Kidney (tissue), 14 donors: ENCODE data around the gene BFSP2. TPM values are rescaled to one million over a fixed set of nuclear protein-coding genes. Genes with fewer than 3 reads are reported as not detected.

ENCODE experiments used
- DNase-seq, 5 donors: peaks; one replicate each; pipeline ENCODE4 v3.0.0-alpha.2; 2013 to 2020
- FAIRE-seq: peaks from 2 replicates; lab custom pipeline; 2012; peaks lifted over from hg19 to GRCh38; lab: Jason Lieb, UNC
- H3K27ac ChIP-seq, 2 donors: one replicate each; pipeline ENCODE4 v1.7.0; 2013; ENCODE audit warnings: low read depth in 2 of 2, low read length in 2 of 2, inconsistent platforms in 1 of 2
- H3K27me3 ChIP-seq: one replicate; pipeline ENCODE4 v1.7.1; 2013; ENCODE audit warnings: low read length, inconsistent platforms; ENCODE audit not compliant: control insufficient read depth, insufficient read depth
- H3K36me3 ChIP-seq, 3 donors: one replicate each; pipeline versions ENCODE4 v1.7.0 to v1.7.1; 2013; ENCODE audit warnings: low read length in 3 of 3, control low read depth in 1 of 3, inconsistent platforms in 1 of 3; ENCODE audit not compliant: insufficient read depth in 3 of 3, control insufficient read depth in 2 of 3
- H3K4me1 ChIP-seq, 3 donors: one replicate each; pipeline versions ENCODE4 v1.7.0 to v1.7.1; 2013; ENCODE audit warnings: low read length in 3 of 3, inconsistent platforms in 1 of 3, low read depth in 1 of 3; ENCODE audit not compliant: control insufficient read depth in 2 of 3, insufficient read depth in 2 of 3
- H3K4me3 ChIP-seq, 3 donors: one replicate each; pipeline versions ENCODE4 v1.7.0 to v1.8.1; 2013; ENCODE audit warnings: low read length in 3 of 3, control low read depth in 1 of 3, inconsistent platforms in 1 of 3
- H3K9ac ChIP-seq, 3 donors: one replicate each; pipeline versions ENCODE4 v1.7.0 to v1.7.1; 2013; ENCODE audit warnings: low read length in 3 of 3, control low read depth in 1 of 3, inconsistent platforms in 1 of 3
- H3K9me3 ChIP-seq, 3 donors: one replicate each; pipeline versions ENCODE4 v1.7.0 to v1.7.1; 2013; ENCODE audit warnings: low read length in 3 of 3, control low read depth in 1 of 3, inconsistent platforms in 1 of 3; ENCODE audit not compliant: control insufficient read depth in 2 of 3, insufficient read depth in 1 of 3
- CTCF ChIP-seq: IDR thresholded peaks from 3 replicates; pipeline ENCODE4 v1.5.1; 2012; ENCODE audit warnings: mild to moderate bottlenecking, moderate library complexity, borderline replicate concordance; ENCODE audit not compliant: insufficient read depth; ENCODE audit errors: extremely low read depth
- intact Hi-C: fragments of 100-400 bp; cut with DNase I; formaldehyde crosslinking; loops from one replicate; pipeline ENCODE4 v1.11.1; 2022
- polyA plus RNA-seq: library from polyadenylated mRNA; stranded (reverse); fragments of 350-450 nt; fragmentation: Illumina TruSeq; extraction: RNeasy Lipid Tissue Mini Kit (QIAGEN cat#74804); gene quantifications from one replicate; pipeline ENCODE4 v1.2.3, GENCODE V29; 2014; ENCODE audit warnings: low read depth, low replicate concordance; ENCODE audit not compliant: insufficient read depth
- total RNA-seq: library from RNA; stranded (reverse); fragmentation: NEBNext Ultra II Directional; extraction: Animal tissue kit (Norgen Biotek cat#: 25700); gene quantifications from one replicate; pipeline ENCODE4 v1.2.1, GENCODE V29; 2021
- donor health status: control.
- donor health status: control.
- donor health status: control.
- donor health status: control.
- donor health status: control.
- donor health status: DM: yes; HTN: yes; CAD: no.
- donor health status: Normal renal cell carcinoma (clear cell type).

Gene BFSP2
- total and polyA plus RNA-seq, 2 donors from 2014 or later: 0.41 to 0.86 TPM

- Histone ChIP-seq H3K9ac (no peak overlapping the region), H3K4me3 (peak overlapping the region in 1 of 3 donors; percentile 25)
These were observed 106.5 kb downstream of the BFSP2 start for GRCh38 chr3:133506215-133506901.

GRCh38 chr3:133509488-133509887 is 109.6 kb downstream of the BFSP2 start:
- no peaks in the 10 kb centered on the region for H3K36me3 ChIP-seq
- H3K9ac ChIP-seq: no peak overlapping the region
- H3K4me1 ChIP-seq: peaks cover 0 to 2% (median 0%) of the 10 kb centered on the region in 3 donors
- H3K4me3 ChIP-seq: no peak overlapping the region
- DNase-seq (no peak), FAIRE-seq (no peak)
- intact Hi-C loops: no loop called here
- no peaks in the 10 kb centered on the region for H3K27me3 ChIP-seq
- H3K27ac ChIP-seq: no peak overlapping the region
- TF ChIP-seq CTCF: no peak
- H3K9me3 ChIP-seq: no peaks in the 10 kb centered on the region

More at GRCh38 chr3:133506215-133506901, 106.5 kb downstream of the BFSP2 start:
- H3K27ac ChIP-seq: no peak overlapping the region
- H3K27me3 ChIP-seq: no peaks in the 10 kb centered on the region
- H3K36me3 ChIP-seq: no peaks in the 10 kb centered on the region
- intact Hi-C loops: no loop called here
- no peak for TF ChIP-seq CTCF
- DNase-seq (peak in 2 of 5 donors; percentile 39 to 42), FAIRE-seq (no peak)
- H3K4me1 ChIP-seq: peaks cover 0 to 2% (median 0%) of the 10 kb centered on the region in 3 donors
- no peaks in the 10 kb centered on the region for H3K9me3 ChIP-seq

- Histone ChIP-seq H3K9ac (no peak overlapping the region), H3K27ac (no peak overlapping the region), H3K4me3 (no peak overlapping the region), H3K27me3 (no peaks in the 10 kb centered on the region), H3K9me3 (no peaks in the 10 kb centered on the region), H3K36me3 (no peaks in the 10 kb centered on the region), H3K4me1 (no peaks in the 10 kb centered on the region)
- DNase-seq: no peak
- no peak for TF ChIP-seq CTCF
- no peak for FAIRE-seq
- intact Hi-C loops: no loop called here
These were observed 112.7 kb downstream of the BFSP2 start for GRCh38 chr3:133512416-133513089.
